Astrocyte of the spinal cord (primary cell): Measurements from ENCODE around the gene MYOM1.
A peak's percentile ranks its signal among the peaks of the same experiment; 100 is the strongest.

Experiments used
- DNase-seq: peaks from one replicate; pipeline ENCODE4 v3.0.0; 2011; ENCODE audit warnings: low read depth, low spot score
- H3K4me3 ChIP-seq: 2 replicates; pipeline ENCODE4 v1.5.1; 2011; ENCODE audit warnings: low read depth, mild to moderate bottlenecking, low read length, moderate library complexity
- CTCF ChIP-seq: IDR thresholded peaks from 2 replicates; pipeline ENCODE4 v1.5.1; 2012; ENCODE audit warnings: low read depth, mild to moderate bottlenecking, low read length, inconsistent platforms
- in situ Hi-C: cut with HindIII; loops from 2 replicates; pipeline ENCODE4 v1.10.0; 2017; ENCODE audit warnings: low sequenced_read_pairs

The MYOM1 gene

GRCh38 chr18:3214855-3215637 lies 4.7 kb downstream of the MYOM1 start:
- no peak for TF ChIP-seq CTCF
- no peak for DNase-seq
- no peak overlapping the region for H3K4me3 ChIP-seq
- in situ Hi-C loops, result no loop called here

- no peak overlapping the region for H3K4me3 ChIP-seq
- DNase-seq, result peak; percentile 12
- in situ Hi-C loops, result no loop called here
- TF ChIP-seq CTCF, result no peak
Measured at GRCh38 chr18:3213300-3214059, 6.3 kb downstream of the MYOM1 start.

- in situ Hi-C loops, result no loop called here
- TF ChIP-seq CTCF, result no peak
- DNase-seq, result no peak
- H3K4me3 ChIP-seq, result no peak overlapping the region
Measured at GRCh38 chr18:3212657-3213056, 7.1 kb downstream of the MYOM1 start.

- no peak for TF ChIP-seq CTCF
- DNase-seq, result peak; percentile 67
- no peak overlapping the region for H3K4me3 ChIP-seq
- in situ Hi-C loops, result no loop called here
Measured at GRCh38 chr18:3211236-3211992, 8.4 kb downstream of the MYOM1 start.

GRCh38 chr18:3209859-3210569 lies 9.8 kb downstream of the MYOM1 start:
- in situ Hi-C loops, result no loop called here
- no peak for TF ChIP-seq CTCF
- H3K4me3 ChIP-seq, result no peak overlapping the region
- no peak for DNase-seq

- TF ChIP-seq CTCF, result no peak
- H3K4me3 ChIP-seq, result no peak overlapping the region
- DNase-seq, result no peak
- in situ Hi-C loops, result no loop called here
Measured at GRCh38 chr18:3207565-3207964, 12.2 kb downstream of the MYOM1 start.
